Breast epithelium (tissue), 3 donors: ENCODE results near the gene CDC34.

Experiments used
- CTCF ChIP-seq, 3 donors: fragments of 450-650 bp; IDR thresholded peaks; one replicate each; pipeline ENCODE4 v1.5.1; 2016 to 2017; ENCODE audit warnings: antibody characterized with exemption in 3 of 3, mild to moderate bottlenecking in 3 of 3, moderate library complexity in 3 of 3
- POLR2A ChIP-seq: fragments of 450-650 bp; IDR thresholded peaks from one replicate; pipeline ENCODE4 v1.6.1; 2016; ENCODE audit warnings: antibody characterized with exemption, mild to moderate bottlenecking, moderate library complexity

GRCh38 chr19:534088-534487 lies 2.5 kb downstream of the CDC34 start:
- no peak for TF ChIP-seq CTCF (IDR thresholded peaks at IDR 0.05)
- TF ChIP-seq POLR2A, result no peak
